LNCaP clone FGC (cell line): ENCODE data around the gene BRD4.

ENCODE experiments used
- DNase-seq: peaks from one replicate; pipeline ENCODE4 v3.0.0-alpha.2; 2011; ENCODE audit warnings: low read depth
- H3K4me3 ChIP-seq: 2 replicates; pipeline ENCODE4 v1.5.1; 2011; ENCODE audit warnings: mild to moderate bottlenecking, low read depth, low read length, control low read depth
- CTCF ChIP-seq: IDR thresholded peaks from 2 replicates; pipeline ENCODE4 v1.5.1; 2012; ENCODE audit warnings: mild to moderate bottlenecking; ENCODE audit not compliant: control insufficient read depth, insufficient read depth; ENCODE audit errors: extremely low read depth

The BRD4 gene

GRCh38 chr19:15320116-15320515, 12.2 kb downstream of the BRD4 start:
- TF ChIP-seq CTCF, result no peak
- DNase-seq, result no peak
- H3K4me3 ChIP-seq, result no peak overlapping the region

- H3K4me3 ChIP-seq, result no peak overlapping the region
- no peak for DNase-seq
- no peak for TF ChIP-seq CTCF
These were observed 14.1 kb downstream of the BRD4 start for GRCh38 chr19:15318241-15318691.

GRCh38 chr19:15317392-15318071, 14.8 kb downstream of the BRD4 start:
- no peak overlapping the region for H3K4me3 ChIP-seq
- TF ChIP-seq CTCF, result no peak
- DNase-seq, result no peak

- no peak overlapping the region for H3K4me3 ChIP-seq
- DNase-seq, result no peak
- no peak for TF ChIP-seq CTCF
These were observed 15.8 kb downstream of the BRD4 start for GRCh38 chr19:15316498-15316897.

- no peak overlapping the region for H3K4me3 ChIP-seq
- no peak for DNase-seq
- TF ChIP-seq CTCF, result no peak
These were observed 17.2 kb downstream of the BRD4 start for GRCh38 chr19:15315101-15315500.

- no peak for TF ChIP-seq CTCF
- no peak overlapping the region for H3K4me3 ChIP-seq
- no peak for DNase-seq
These were observed 18.6 kb downstream of the BRD4 start for GRCh38 chr19:15313649-15314279.

- TF ChIP-seq CTCF, result no peak
- DNase-seq, result no peak
- H3K4me3 ChIP-seq, result no peak overlapping the region
These were observed 25.2 kb downstream of the BRD4 start for GRCh38 chr19:15307169-15307568.
